ENCODE results near the gene IRF9. TPM values are rescaled to one million over a fixed set of nuclear protein-coding genes. Genes with fewer than 3 reads are reported as not detected.

The IRF9 gene
- total RNA-seq, 1 donor from 2014 or later = 229 TPM

- TF ChIP-seq CTCF (IDR thresholded peaks at IDR 0.05) = no peak
- Mint-ChIP-seq H3K9me3 (no peaks in the 10 kb centered on the region), H3K4me3 (no peak overlapping the region), H3K36me3 (ENCODE audit: low read depth) (peaks cover 81% of the 10 kb centered on the region), H3K27me3 (no peaks in the 10 kb centered on the region), H3K27ac (peak overlapping the region; percentile 95), H3K4me1 (peaks cover 41% of the 10 kb centered on the region)
- ChIA-PET POLR2A (interaction anchor here (0.7 to 4.6 kb wide), 18 partner anchors 9 to 139 kb away, joined by 3 to 93 read pairs (median 20); partner anchors contain the start of genes CHMP4A, DCAF11, DHRS1 and EMC9), CTCF (interaction anchor here (1.0 to 4.2 kb wide), 17 partner anchors 9 to 148 kb away, joined by 3 to 45 read pairs (median 10); partner anchors contain the start of genes CIDEB, DCAF11, EMC9 and IPO4)
- intact Hi-C loops (cut with micrococcal nuclease) = no loop called here
- ATAC-seq (ENCODE audit: low read depth) (no peak), DNase-seq (no peak)
Measured at GRCh38 chr14:24159777-24160498, 1.1 kb upstream of the IRF9 start.

- POLR2A ChIA-PET = interaction anchor here (0.7 to 4.6 kb wide), 32 partner anchors 10 to 270 kb away, joined by 3 to 93 read pairs (median 14); partner anchors contain the start of genes CARMIL3, CBLN3, CHMP4A and CIDEB
- CTCF ChIA-PET = interaction anchor here (1.0 to 4.2 kb wide), 22 partner anchors 10 to 149 kb away, joined by 3 to 45 read pairs (median 8); partner anchors contain the start of genes CIDEB, DCAF11, EMC9 and IPO4
- Mint-ChIP-seq H3K9me3 (no peaks in the 10 kb centered on the region), H3K4me3 (no peak overlapping the region), H3K36me3 (ENCODE audit: low read depth) (peaks cover 81% of the 10 kb centered on the region), H3K27me3 (no peaks in the 10 kb centered on the region), H3K4me1 (peaks cover 45% of the 10 kb centered on the region), H3K27ac (peak overlapping the region; percentile 95)
- TF ChIP-seq CTCF (IDR thresholded peaks at IDR 0.05) = no peak
- intact Hi-C loops (cut with micrococcal nuclease) = no loop called here
- no peak for ATAC-seq (ENCODE audit: low read depth)
- DNase-seq = no peak
Measured at GRCh38 chr14:24160499-24160849, 591 bp upstream of the IRF9 start.

GRCh38 chr14:24162093-24162492 is 1.0 kb downstream of the IRF9 start:
- H3K9me3 Mint-ChIP-seq = no peaks in the 10 kb centered on the region
- H3K4me1 Mint-ChIP-seq = peaks cover 45% of the 10 kb centered on the region
- DNase-seq (no peak), ATAC-seq (ENCODE audit: low read depth) (no peak)
- H3K36me3 Mint-ChIP-seq (ENCODE audit: low read depth) = peaks cover 87% of the 10 kb centered on the region
- intact Hi-C loops (cut with micrococcal nuclease) = no loop called here
- peak overlapping the region; percentile 98 for H3K4me3 Mint-ChIP-seq
- ChIA-PET CTCF (interaction anchor here (0.9 to 4.2 kb wide), 15 partner anchors 11 to 269 kb away, joined by 3 to 45 read pairs (median 8); partner anchors contain the start of genes DCAF11, MDP1, NRL and PSME1), POLR2A (interaction anchor here (0.5 to 4.6 kb wide), 31 partner anchors 8 to 269 kb away, joined by 3 to 93 read pairs (median 13); partner anchors contain the start of genes CBLN3, CHMP4A, CIDEB and DCAF11)
- H3K27me3 Mint-ChIP-seq = no peaks in the 10 kb centered on the region
- no peak for TF ChIP-seq CTCF (IDR thresholded peaks at IDR 0.05)
- H3K27ac Mint-ChIP-seq = peak overlapping the region; percentile 95

GRCh38 chr14:24164518-24164991 is 3.5 kb downstream of the IRF9 start:
- no peaks in the 10 kb centered on the region for H3K9me3 Mint-ChIP-seq
- CTCF ChIA-PET = no interaction called here
- no peak for TF ChIP-seq CTCF (IDR thresholded peaks at IDR 0.05)
- H3K27me3 Mint-ChIP-seq = no peaks in the 10 kb centered on the region
- H3K4me1 Mint-ChIP-seq = peaks cover 48% of the 10 kb centered on the region
- H3K36me3 Mint-ChIP-seq (ENCODE audit: low read depth) = peaks cover 84% of the 10 kb centered on the region
- POLR2A ChIA-PET = interaction anchor here (1.2 to 2.0 kb wide), 3 partner anchors 23 to 50 kb away, joined by 3 to 4 read pairs (median 4); partner anchors contain the start of genes DCAF11, EMC9, NRL and TM9SF1
- intact Hi-C loops (cut with micrococcal nuclease) = no loop called here
- H3K27ac Mint-ChIP-seq = no peak overlapping the region
- no peak for DNase-seq
- H3K4me3 Mint-ChIP-seq = no peak overlapping the region
- no peak for ATAC-seq (ENCODE audit: low read depth)

- Mint-ChIP-seq H3K4me3 (no peak overlapping the region), H3K9me3 (no peaks in the 10 kb centered on the region), H3K36me3 (ENCODE audit: low read depth) (peaks cover 80% of the 10 kb centered on the region), H3K4me1 (peaks cover 45% of the 10 kb centered on the region), H3K27ac (no peak overlapping the region), H3K27me3 (no peaks in the 10 kb centered on the region)
- TF ChIP-seq CTCF (IDR thresholded peaks at IDR 0.05) = no peak
- ChIA-PET CTCF (no interaction called here), POLR2A (interaction anchor here (0.7 to 2.0 kb wide), 4 partner anchors 19 to 114 kb away, joined by 3 to 4 read pairs (median 3); partner anchors contain the start of genes EMC9, PSME2, RNF31 and TM9SF1)
- intact Hi-C loops (cut with micrococcal nuclease) = no loop called here
- DNase-seq = no peak
- no peak for ATAC-seq (ENCODE audit: low read depth)
Measured at GRCh38 chr14:24165785-24166184, 4.7 kb downstream of the IRF9 start.
